Esophagus squamous epithelium (tissue), 5 donors: ENCODE data around the gene FAM107A. TPM values are rescaled to one million over a fixed set of nuclear protein-coding genes. Genes with fewer than 3 reads are reported as not detected.

Source experiments
- DNase-seq: peaks from one replicate; lab custom pipeline; 2025; lab: John Stamatoyannopoulos, UW
- H3K27ac ChIP-seq, 4 donors: fragments of 200-600 bp; sonication (generic); one replicate each; pipeline ENCODE4 v1.5.1; 2016 to 2019; ENCODE audit warnings: mild to moderate bottlenecking in 1 of 4
- H3K27me3 ChIP-seq, 4 donors: fragments of 200-600 bp; sonication (generic); 1 replicate in 3 of 4; 2 replicates in 1 of 4; pipeline versions ENCODE4 v1.5.1 to v1.6.0; 2017 to 2021; ENCODE audit warnings: antibody characterized with exemption in 1 of 4
- H3K36me3 ChIP-seq, 3 donors: fragments of 200-600 bp; sonication (generic); one replicate each; pipeline ENCODE4 v1.5.1; 2016 to 2019
- H3K4me1 ChIP-seq, 3 donors: fragments of 200-600 bp; sonication (generic); one replicate each; pipeline ENCODE4 v1.5.1; 2017 to 2019
- H3K4me3 ChIP-seq, 4 donors: fragments of 200-600 bp; sonication (generic); 1 replicate in 3 of 4; 2 replicates in 1 of 4; pipeline ENCODE4 v1.5.1; 2016 to 2019; ENCODE audit warnings: mild to moderate bottlenecking in 2 of 4, moderate library complexity in 1 of 4
- H3K9me3 ChIP-seq, 3 donors: fragments of 200-600 bp; sonication (generic); one replicate each; pipeline ENCODE4 v1.5.1; 2016 to 2019
- CTCF ChIP-seq, 6 experiments: fragments of 450-650 bp in 4 of 6; fragments of 200-600 bp in 2 of 6; sonication (generic) in 2 of 6; IDR thresholded peaks; one replicate each; pipeline ENCODE4 v1.5.1; 2016 to 2019; ENCODE audit warnings: antibody characterized with exemption in 6 of 6, mild to moderate bottlenecking in 4 of 6, moderate library complexity in 4 of 6
- POLR2A ChIP-seq, 4 donors: fragments of 450-650 bp; IDR thresholded peaks; one replicate each; pipeline ENCODE4 v1.6.1; 2017; ENCODE audit warnings: antibody characterized with exemption in 4 of 4, mild to moderate bottlenecking in 4 of 4, moderate library complexity in 3 of 4
- WGBS, 2 donors: methylation state at CpG; one replicate each; pipeline ENCODE4 v1.1.5; 2018; 5-methylcytosine and 5-hydroxymethylcytosine counted together
- intact Hi-C: fragments of 100-400 bp; cut with DNase I; formaldehyde crosslinking; loops from one replicate; pipeline ENCODE4 v1.15.0; 2022
- total RNA-seq, 4 donors: library from RNA; depleted of rRNA; stranded (reverse); fragments of >200 nt; gene quantifications; one replicate each; pipeline ENCODE4 v1.1.0, GENCODE V29; 2016
- donor health status: DM: yes; HTN: yes; CAD: no.

Gene FAM107A
- total RNA-seq, 4 donors from 2014 or later, result 3.9 to 78.6 (median 10.8) TPM

- DNase-seq, result no peak
- intact Hi-C loops, result no loop called here
- H3K27me3 ChIP-seq, result no peaks in the 10 kb centered on the region
- H3K27ac ChIP-seq, result no peak overlapping the region
- H3K9me3 ChIP-seq, result no peaks in the 10 kb centered on the region
- 67 to 68% methylated on average over 3 to 8 of the region's 8 CpGs for WGBS, 2 donors
- no peak for TF ChIP-seq POLR2A (IDR thresholded peaks at IDR 0.05)
- TF ChIP-seq CTCF (IDR thresholded peaks at IDR 0.05), result no peak
- H3K4me3 ChIP-seq, result no peak overlapping the region
- peaks cover 0 to 46% (median 18%) of the 10 kb centered on the region in 3 donors for H3K4me1 ChIP-seq
- peaks cover 0 to 64% (median 0%) of the 10 kb centered on the region in 3 donors for H3K36me3 ChIP-seq
Observed at GRCh38 chr3:58520403-58521335, 56.5 kb downstream of the FAM107A start.

- DNase-seq, result no peak
- intact Hi-C loops, result no loop called here
Observed at GRCh38 chr3:58519668-58520402, 57.4 kb downstream of the FAM107A start.

GRCh38 chr3:58518291-58518789 lies 58.9 kb downstream of the FAM107A start:
- Histone ChIP-seq H3K36me3 (peaks cover 0 to 58% (median 0%) of the 10 kb centered on the region in 3 donors), H3K4me1 (peaks cover 0 to 54% (median 26%) of the 10 kb centered on the region in 3 donors), H3K4me3 (no peak overlapping the region), H3K9me3 (no peaks in the 10 kb centered on the region), H3K27me3 (no peaks in the 10 kb centered on the region), H3K27ac (peak overlapping the region in 1 of 4 donors; percentile 25)
- intact Hi-C loops, result no loop called here
- DNase-seq, result no peak
- TF ChIP-seq POLR2A (IDR thresholded peaks at IDR 0.05) (no peak), CTCF (IDR thresholded peaks at IDR 0.05) (no peak)
- WGBS, 2 donors, result 36 to 40% methylated on average over 3 of the region's 3 CpGs

More at GRCh38 chr3:58519668-58520402, 57.4 kb downstream of the FAM107A start:
- no peaks in the 10 kb centered on the region for H3K27me3 ChIP-seq
- no peak overlapping the region for H3K4me3 ChIP-seq
- H3K4me1 ChIP-seq, result peaks cover 0 to 46% (median 21%) of the 10 kb centered on the region in 3 donors
- H3K36me3 ChIP-seq, result peaks cover 0 to 62% (median 0%) of the 10 kb centered on the region in 3 donors
- TF ChIP-seq POLR2A (IDR thresholded peaks at IDR 0.05), result no peak
- 90 to 92% methylated on average over 4 to 6 of the region's 6 CpGs for WGBS, 2 donors
- H3K9me3 ChIP-seq, result no peaks in the 10 kb centered on the region
- H3K27ac ChIP-seq, result no peak overlapping the region

GRCh38 chr3:58514405-58514804 lies 62.8 kb downstream of the FAM107A start:
- DNase-seq, result no peak
- Histone ChIP-seq H3K4me1 (peaks cover 0 to 50% (median 26%) of the 10 kb centered on the region in 3 donors), H3K4me3 (no peak overlapping the region), H3K27me3 (no peaks in the 10 kb centered on the region), H3K27ac (no peak overlapping the region), H3K36me3 (peaks cover 0 to 50% (median 0%) of the 10 kb centered on the region in 3 donors), H3K9me3 (no peaks in the 10 kb centered on the region)
- TF ChIP-seq CTCF (IDR thresholded peaks at IDR 0.05) (no peak), POLR2A (IDR thresholded peaks at IDR 0.05) (no peak)
- WGBS, 2 donors, result 48 to 88% methylated on average over 3 of the region's 3 CpGs
- intact Hi-C loops, result no loop called here

Other genes with a start within 250 kb of the FAM107A start
- 10 to 100 TPM in 2 of 4 donors, 1 to 10 TPM in 2; 6.5 to 25.9 (median 12.2) TPM for gene PXK, start 244.5 kb downstream of the FAM107A start, total RNA-seq
- 100 to 1,000 TPM in 1 of 4 donors, 10 to 100 TPM in 3; 52.6 to 104 (median 83.0) TPM for gene PDHB, start 143.6 kb downstream of the FAM107A start, total RNA-seq
- gene KCTD6, start 85.3 kb downstream of the FAM107A start, total RNA-seq, result 10 to 100 TPM in 3 of 4 donors, 1 to 10 TPM in 1; 8.3 to 24.6 (median 16.2) TPM
- gene ACOX2, start 40.2 kb downstream of the FAM107A start, total RNA-seq, result 10 to 100 TPM in 2 of 4 donors, 1 to 10 TPM in 2; 5.3 to 14.1 (median 10.0) TPM
- gene FAM3D, start 89.4 kb upstream of the FAM107A start, total RNA-seq, result 100 to 1,000 TPM in 3 of 4 donors, 10 to 100 TPM in 1; 84.3 to 214 (median 128) TPM